ENCODE measurements around the gene PXK. TPM values are rescaled to one million over a fixed set of nuclear protein-coding genes. Genes with fewer than 3 reads are reported as not detected.

PXK gene
- total and polyA plus RNA-seq, 10 of the 15 experiments (the other 5 are each of a cell fraction or from before 2014, with no cell fraction given): 8.4 to 38.0 (median 27.6) TPM

DNA sequence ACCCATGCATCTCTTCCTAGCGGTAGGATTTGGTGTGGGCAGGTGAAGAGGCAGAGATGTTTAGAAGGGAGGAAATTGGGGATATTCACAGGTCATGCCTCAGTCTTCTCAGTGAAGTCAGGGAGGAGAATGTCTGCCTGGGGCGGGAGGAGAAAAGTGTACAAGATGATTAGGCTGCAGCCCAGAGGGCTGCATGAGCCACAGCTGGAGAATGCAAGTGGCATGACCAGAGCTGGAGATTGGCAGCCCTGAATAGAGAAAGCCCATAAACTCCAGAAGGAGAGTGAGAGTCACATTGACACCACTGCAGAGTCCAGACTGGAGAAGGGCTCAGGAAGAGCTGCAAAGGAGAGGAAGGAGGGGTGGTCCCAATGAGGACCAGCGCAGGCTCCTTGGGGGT is 78.3 kb downstream of the PXK start (continued):
- TF ChIP-seq, protein P1, sequence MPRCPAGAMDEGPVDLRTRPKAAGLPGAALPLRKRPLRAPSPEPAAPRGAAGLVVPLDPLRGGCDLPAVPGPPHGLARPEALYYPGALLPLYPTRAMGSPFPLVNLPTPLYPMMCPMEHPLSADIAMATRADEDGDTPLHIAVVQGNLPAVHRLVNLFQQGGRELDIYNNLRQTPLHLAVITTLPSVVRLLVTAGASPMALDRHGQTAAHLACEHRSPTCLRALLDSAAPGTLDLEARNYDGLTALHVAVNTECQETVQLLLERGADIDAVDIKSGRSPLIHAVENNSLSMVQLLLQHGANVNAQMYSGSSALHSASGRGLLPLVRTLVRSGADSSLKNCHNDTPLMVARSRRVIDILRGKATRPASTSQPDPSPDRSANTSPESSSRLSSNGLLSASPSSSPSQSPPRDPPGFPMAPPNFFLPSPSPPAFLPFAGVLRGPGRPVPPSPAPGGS (IDR thresholded peaks at IDR 0.05; ENCODE audit: borderline replicate concordance, insufficient read depth, low read depth, low read length, poor library complexity, severe bottlenecking): no peak
- no peak for TF ChIP-seq EP300 (IDR thresholded peaks at IDR 0.05; ENCODE audit: borderline replicate concordance in 1 of 2, control insufficient read depth in 1 of 2, low read depth in 2 of 2, low read length in 2 of 2)

DNA sequence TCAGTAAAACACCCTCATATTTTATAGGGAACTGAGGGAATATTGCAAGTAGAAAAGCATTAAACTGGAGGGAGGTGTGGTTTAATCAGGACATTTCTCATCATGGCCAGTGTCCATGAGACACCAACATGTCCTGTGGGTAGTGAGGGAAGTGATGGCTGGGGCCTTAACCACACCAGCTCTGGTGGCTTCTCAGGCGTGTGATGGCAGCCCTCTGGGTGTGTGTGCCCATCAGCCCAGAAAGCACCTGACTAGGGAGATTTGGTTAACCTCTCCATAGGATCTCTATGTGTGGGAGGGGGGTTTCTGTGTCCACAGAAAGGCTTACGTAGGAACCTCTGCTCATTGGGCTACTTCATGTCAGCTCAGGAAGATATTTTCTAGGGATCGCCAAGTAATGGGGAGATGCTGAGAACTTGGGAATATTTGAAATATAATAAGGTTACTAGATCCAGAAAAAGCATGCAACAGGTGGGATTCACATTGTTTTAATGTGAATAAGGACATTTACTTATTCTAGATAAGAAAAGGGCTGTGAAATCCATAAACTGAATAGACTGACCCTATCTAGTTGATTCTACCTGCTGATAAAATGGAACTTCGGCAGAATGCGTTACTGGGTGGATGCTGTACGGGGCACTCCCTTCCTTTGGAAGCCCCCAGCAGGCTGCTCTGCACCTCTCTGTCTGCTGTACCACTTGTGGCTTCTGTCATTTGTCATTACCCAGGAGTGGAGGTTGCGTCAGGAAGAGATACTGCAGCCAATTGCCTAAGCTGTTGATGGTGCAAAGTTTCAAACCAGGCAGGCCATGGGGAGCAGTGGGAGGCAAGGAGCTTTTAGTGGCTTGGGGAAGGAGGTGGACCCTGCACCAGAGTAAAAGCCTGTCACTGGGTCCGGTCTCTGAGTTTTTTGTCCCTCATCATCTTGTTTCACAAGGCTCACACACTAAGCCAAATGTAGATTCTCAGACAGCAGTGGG is 79.4 kb downstream of the PXK start:
- ChIA-PET POLR2A (no interaction called here), CTCF (interaction anchor here (0.6 to 5.9 kb wide), 10 partner anchors 9 to 106 kb away, joined by 3 to 112 read pairs (median 4); partner anchors contain the start of genes HTD2 and RPP14), RAD21 (ENCODE audit: unreplicated experiment) (interaction anchor here (0.6 to 1.6 kb wide), 4 partner anchors 31 to 224 kb away, joined by 3 to 4 read pairs (median 3); no protein-coding TSS in a partner anchor), SMC1A (ENCODE audit: uncharacterized antibody, unreplicated experiment) (interaction anchor here (0.8 to 5.4 kb wide), 7 partner anchors 9 to 105 kb away, joined by 3 to 36 read pairs (median 4); partner anchors contain the start of gene HTD2)
- Histone ChIP-seq H3K9ac (ENCODE audit: control insufficient read depth, insufficient read depth, low read length) (no peak overlapping the region), H3K4me1 (ENCODE audit: control insufficient read depth, insufficient read depth, low read length) (peaks cover 4% of the 10 kb centered on the region; the same call in 1 of the 2 replicates), H3K27me3 (replicated peaks in 1 of 2; ENCODE audit: control insufficient read depth in 2 of 2, insufficient read depth in 2 of 2, low read length in 1 of 2) (no peaks in the 10 kb centered on the region), H3K9me3 (replicated peaks; ENCODE audit: control insufficient read depth, insufficient read depth, low read length) (no peaks in the 10 kb centered on the region), H3K27ac (ENCODE audit: control insufficient read depth, insufficient read depth) (no peak overlapping the region), H3K4me2 (ENCODE audit: control insufficient read depth, insufficient read depth) (no peak overlapping the region), H3K79me2 (ENCODE audit: control insufficient read depth, insufficient read depth, low read length) (no peaks in the 10 kb centered on the region), H3K4me3 (no peak overlapping the region), H3K36me3 (ENCODE audit: control insufficient read depth in 2 of 2, insufficient read depth in 2 of 2, low read length in 1 of 2) (peaks cover 2 to 4% of the 10 kb centered on the region in 2 experiments; a peak in 3 of 4 replicates), H4K20me1 (ENCODE audit: control insufficient read depth, insufficient read depth) (no peaks in the 10 kb centered on the region), H2AFZ (ENCODE audit: control insufficient read depth, low read depth, low read length) (no peak overlapping the region)
- no TSS peak for BruUV-seq (replicated peaks)
- in situ Hi-C loops (cut with MboI): loop anchor here (5.0 kb wide), 2 partner anchors 85 to 230 kb away; no protein-coding TSS in a partner anchor
- WGBS (ENCODE audit: insufficient coverage, insufficient replicate concordance, low lambda C conversion rate, missing lambda C conversion rate): 70% methylated on average over 8 of the region's 8 CpGs
- ATAC-seq (no peak), FAIRE-seq (no peak), DNase-seq (ENCODE audit: low read depth, low spot score) (no peak)
- intact Hi-C loops (cut with micrococcal nuclease; ENCODE audit: unreplicated experiment): loop anchor here (5.0 kb wide), 2 partner anchors 105 to 225 kb away; partner anchors contain the start of genes HTD2 and RPP14
- no peak for TF ChIP-seq PML (IDR thresholded peaks at IDR 0.05; ENCODE audit: low read length)
- TF ChIP-seq, protein P2, sequence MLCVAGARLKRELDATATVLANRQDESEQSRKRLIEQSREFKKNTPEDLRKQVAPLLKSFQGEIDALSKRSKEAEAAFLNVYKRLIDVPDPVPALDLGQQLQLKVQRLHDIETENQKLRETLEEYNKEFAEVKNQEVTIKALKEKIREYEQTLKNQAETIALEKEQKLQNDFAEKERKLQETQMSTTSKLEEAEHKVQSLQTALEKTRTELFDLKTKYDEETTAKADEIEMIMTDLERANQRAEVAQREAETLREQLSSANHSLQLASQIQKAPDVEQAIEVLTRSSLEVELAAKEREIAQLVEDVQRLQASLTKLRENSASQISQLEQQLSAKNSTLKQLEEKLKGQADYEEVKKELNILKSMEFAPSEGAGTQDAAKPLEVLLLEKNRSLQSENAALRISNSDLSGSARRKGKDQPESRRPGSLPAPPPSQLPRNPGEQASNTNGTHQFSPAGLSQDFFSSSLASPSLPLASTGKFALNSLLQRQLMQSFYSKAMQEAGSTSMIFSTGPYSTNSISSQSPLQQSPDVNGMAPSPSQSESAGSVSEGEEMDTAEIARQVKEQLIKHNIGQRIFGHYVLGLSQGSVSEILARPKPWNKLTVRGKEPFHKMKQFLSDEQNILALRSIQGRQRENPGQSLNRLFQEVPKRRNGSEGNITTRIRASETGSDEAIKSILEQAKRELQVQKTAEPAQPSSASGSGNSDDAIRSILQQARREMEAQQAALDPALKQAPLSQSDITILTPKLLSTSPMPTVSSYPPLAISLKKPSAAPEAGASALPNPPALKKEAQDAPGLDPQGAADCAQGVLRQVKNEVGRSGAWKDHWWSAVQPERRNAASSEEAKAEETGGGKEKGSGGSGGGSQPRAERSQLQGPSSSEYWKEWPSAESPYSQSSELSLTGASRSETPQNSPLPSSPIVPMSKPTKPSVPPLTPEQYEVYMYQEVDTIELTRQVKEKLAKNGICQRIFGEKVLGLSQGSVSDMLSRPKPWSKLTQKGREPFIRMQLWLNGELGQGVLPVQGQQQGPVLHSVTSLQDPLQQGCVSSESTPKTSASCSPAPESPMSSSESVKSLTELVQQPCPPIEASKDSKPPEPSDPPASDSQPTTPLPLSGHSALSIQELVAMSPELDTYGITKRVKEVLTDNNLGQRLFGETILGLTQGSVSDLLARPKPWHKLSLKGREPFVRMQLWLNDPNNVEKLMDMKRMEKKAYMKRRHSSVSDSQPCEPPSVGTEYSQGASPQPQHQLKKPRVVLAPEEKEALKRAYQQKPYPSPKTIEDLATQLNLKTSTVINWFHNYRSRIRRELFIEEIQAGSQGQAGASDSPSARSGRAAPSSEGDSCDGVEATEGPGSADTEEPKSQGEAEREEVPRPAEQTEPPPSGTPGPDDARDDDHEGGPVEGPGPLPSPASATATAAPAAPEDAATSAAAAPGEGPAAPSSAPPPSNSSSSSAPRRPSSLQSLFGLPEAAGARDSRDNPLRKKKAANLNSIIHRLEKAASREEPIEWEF (IDR thresholded peaks at IDR 0.05; ENCODE audit: insufficient replicate concordance, low read depth, low read length): no peak
- no peak for TF ChIP-seq TCF3 (IDR thresholded peaks at IDR 0.05; ENCODE audit: borderline replicate concordance, insufficient read depth, low read depth, low read length)
- no peak for TF ChIP-seq ETV6 (conservative IDR thresholded peaks at IDR 0.05 in 1 of 2, IDR thresholded peaks at IDR 0.05 in 1 of 2; ENCODE audit: borderline replicate concordance in 1 of 2, low read depth in 1 of 2)
- TF ChIP-seq TBL1XR1 (IDR thresholded peaks at IDR 0.05; ENCODE audit: low read depth, low read length): no peak
- no peak for TF ChIP-seq SIN3A (IDR thresholded peaks at IDR 0.05; ENCODE audit: low read depth, low read length)
- TF ChIP-seq MYC (IDR thresholded peaks at IDR 0.05; ENCODE audit: insufficient read depth, insufficient read length, insufficient replicate concordance, low read length, severe bottlenecking): no peak
- TF ChIP-seq RCOR1 (conservative IDR thresholded peaks at IDR 0.05; ENCODE audit: low read depth, low read length): no peak
